ENCODE measurements around the gene ZNF837.

GRCh38 chr19:58380037-58380661, 681 bp downstream of the ZNF837 start:
- TF ChIP-seq CTCF (IDR thresholded peaks at IDR 0.05) (no peak), POLR2A (IDR thresholded peaks at IDR 0.05) (no peak)
